22Rv1 (cell line): ENCODE results near the gene CCSER1.

ENCODE experiments used
- CTCF ChIP-seq: fragments of 450-650 bp; IDR thresholded peaks from 2 replicates; pipeline ENCODE4 v1.5.1; 2017; ENCODE audit warnings: mild to moderate bottlenecking
- ZFX ChIP-seq: fragments of 450-650 bp; IDR thresholded peaks from 2 replicates; pipeline ENCODE4 v1.6.1; 2017; ENCODE audit warnings: antibody characterized with exemption, borderline replicate concordance

GRCh38 chr4:90825849-90826248, 698.7 kb downstream of the CCSER1 start:
- TF ChIP-seq CTCF (no peak), ZFX (no peak)
